Peyer's patch (tissue), 4 donors: ENCODE measurements around the gene RBM4.

Experiments
- POLR2A ChIP-seq, 2 donors: fragments of 450-650 bp; IDR thresholded peaks; one replicate each; pipeline ENCODE4 v1.5.1; 2017; ENCODE audit warnings: antibody characterized with exemption in 2 of 2, mild to moderate bottlenecking in 2 of 2, moderate library complexity in 2 of 2
- TF ChIP-seq, protein P1 (sequence below), 6 experiments: fragments of 450-650 bp in 4 of 6; fragments of 200-600 bp in 2 of 6; sonication (generic) in 1 of 6; IDR thresholded peaks; one replicate each; pipeline ENCODE4 v1.5.1; 2017 to 2019; ENCODE audit warnings: antibody characterized with exemption in 6 of 6, mild to moderate bottlenecking in 3 of 6, moderate library complexity in 1 of 6

DNA sequence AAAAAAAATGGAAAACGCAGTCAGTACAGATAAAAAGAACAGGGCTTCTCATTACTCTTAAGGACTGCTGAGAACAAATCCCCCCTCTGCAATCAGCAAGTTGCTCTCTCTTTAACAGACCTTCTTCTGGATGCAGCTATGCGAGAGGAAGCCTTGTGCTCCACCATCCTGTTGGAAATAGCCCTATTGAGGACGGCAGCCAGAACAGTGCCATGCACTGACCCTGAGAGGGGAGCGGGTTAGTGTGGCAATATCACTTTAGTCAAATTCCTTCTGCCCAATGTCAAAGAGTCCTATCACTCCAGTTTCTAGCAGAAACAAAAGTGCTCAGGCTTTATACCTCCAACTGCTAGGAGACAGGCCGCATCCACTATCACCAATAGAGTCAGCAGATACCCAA is 32.3 kb downstream of the RBM4 start:
- no peak for TF ChIP-seq POLR2A (IDR thresholded peaks at IDR 0.05)
- TF ChIP-seq, protein P1, sequence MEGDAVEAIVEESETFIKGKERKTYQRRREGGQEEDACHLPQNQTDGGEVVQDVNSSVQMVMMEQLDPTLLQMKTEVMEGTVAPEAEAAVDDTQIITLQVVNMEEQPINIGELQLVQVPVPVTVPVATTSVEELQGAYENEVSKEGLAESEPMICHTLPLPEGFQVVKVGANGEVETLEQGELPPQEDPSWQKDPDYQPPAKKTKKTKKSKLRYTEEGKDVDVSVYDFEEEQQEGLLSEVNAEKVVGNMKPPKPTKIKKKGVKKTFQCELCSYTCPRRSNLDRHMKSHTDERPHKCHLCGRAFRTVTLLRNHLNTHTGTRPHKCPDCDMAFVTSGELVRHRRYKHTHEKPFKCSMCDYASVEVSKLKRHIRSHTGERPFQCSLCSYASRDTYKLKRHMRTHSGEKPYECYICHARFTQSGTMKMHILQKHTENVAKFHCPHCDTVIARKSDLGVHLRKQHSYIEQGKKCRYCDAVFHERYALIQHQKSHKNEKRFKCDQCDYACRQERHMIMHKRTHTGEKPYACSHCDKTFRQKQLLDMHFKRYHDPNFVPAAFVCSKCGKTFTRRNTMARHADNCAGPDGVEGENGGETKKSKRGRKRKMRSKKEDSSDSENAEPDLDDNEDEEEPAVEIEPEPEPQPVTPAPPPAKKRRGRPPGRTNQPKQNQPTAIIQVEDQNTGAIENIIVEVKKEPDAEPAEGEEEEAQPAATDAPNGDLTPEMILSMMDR (IDR thresholded peaks at IDR 0.05) = no peak
